Neural progenitor cell (in vitro differentiated cells): Measurements from ENCODE around the gene FAM149A. TPM values are rescaled to one million over a fixed set of nuclear protein-coding genes. Genes with fewer than 3 reads are reported as not detected.

ENCODE experiments used
- DNase-seq: peaks from one replicate; pipeline ENCODE4 v3.0.0-alpha.2; 2016; ENCODE audit warnings: low spot score
- H2AFZ ChIP-seq: fragments of 200-600 bp; sonication (generic); replicated peaks from 2 replicates; pipeline ENCODE4 v1.6.1; 2016; ENCODE audit warnings: antibody characterized with exemption
- H3F3A ChIP-seq: fragments of 200-600 bp; sonication (generic); 2 replicates; pipeline ENCODE4 v1.6.1; 2016; ENCODE audit warnings: antibody characterized with exemption, low read depth
- H3K27ac ChIP-seq: fragments of 200-600 bp; sonication (generic); 2 replicates; pipeline ENCODE4 v1.5.1; 2016; ENCODE audit warnings: mild to moderate bottlenecking
- H3K27me3 ChIP-seq: fragments of 200-600 bp; sonication (generic); 2 replicates; pipeline ENCODE4 v1.6.1; 2016; ENCODE audit warnings: mild to moderate bottlenecking, moderate library complexity
- H3K36me3 ChIP-seq: fragments of 200-600 bp; sonication (generic); 2 replicates; pipeline ENCODE4 v1.5.1; 2016
- H3K4me1 ChIP-seq: fragments of 200-600 bp; sonication (generic); 2 replicates; pipeline ENCODE4 v1.6.1; 2016; ENCODE audit warnings: mixed run types
- H3K4me2 ChIP-seq: fragments of 200-600 bp; sonication (generic); 2 replicates; pipeline ENCODE4 v1.6.1; 2016
- H3K4me3 ChIP-seq: fragments of 200-600 bp; sonication (generic); 2 replicates; pipeline ENCODE4 v1.5.1; 2016
- H3K79me2 ChIP-seq: fragments of 200-600 bp; sonication (generic); 2 replicates; pipeline ENCODE4 v1.6.1; 2016; ENCODE audit warnings: low read depth
- H3K9ac ChIP-seq: fragments of 200-600 bp; sonication (generic); 2 replicates; pipeline ENCODE4 v1.6.1; 2016
- H3K9me3 ChIP-seq: fragments of 200-600 bp; sonication (generic); 2 replicates; pipeline ENCODE4 v1.5.1; 2016; ENCODE audit warnings: low read depth
- H4K20me1 ChIP-seq: fragments of 200-600 bp; sonication (generic); 2 replicates; pipeline ENCODE4 v1.6.1; 2016; ENCODE audit warnings: low read depth
- H3K27ac Mint-ChIP-seq: 3 replicates; pipeline ENCODE4 v1.8.0; 2021; ENCODE audit warnings: mixed read lengths
- H3K27me3 Mint-ChIP-seq: 2 replicates; pipeline ENCODE4 v1.8.0; 2022; ENCODE audit warnings: low read depth, mild to moderate bottlenecking, inconsistent platforms, moderate library complexity, mixed read lengths; ENCODE audit not compliant: insufficient read depth
- H3K36me3 Mint-ChIP-seq: 3 replicates; pipeline ENCODE4 v1.8.0; 2021; ENCODE audit warnings: mixed read lengths
- H3K4me1 Mint-ChIP-seq: 3 replicates; pipeline ENCODE4 v1.8.0; 2021; ENCODE audit warnings: mixed read lengths
- H3K4me3 Mint-ChIP-seq: 3 replicates; pipeline ENCODE4 v1.8.0; 2021; ENCODE audit warnings: mild to moderate bottlenecking, moderate library complexity, mixed read lengths
- H3K9me3 Mint-ChIP-seq: 3 replicates; pipeline ENCODE4 v1.8.0; 2020; ENCODE audit warnings: mixed read lengths
- CTCF ChIP-seq: fragments of 200-600 bp; sonication (generic); IDR thresholded peaks from 2 replicates; pipeline ENCODE4 v1.5.1; 2017; ENCODE audit warnings: antibody characterized with exemption, mild to moderate bottlenecking
- EZH2 ChIP-seq: fragments of 200-600 bp; sonication (generic); IDR thresholded peaks from 2 replicates; pipeline ENCODE4 v1.6.1; 2017; ENCODE audit warnings: antibody characterized with exemption, mild to moderate bottlenecking, moderate library complexity
- EZH2phosphoT487 ChIP-seq: fragments of 200-600 bp; sonication (generic); IDR thresholded peaks from 2 replicates; pipeline ENCODE4 v1.6.1; 2017; ENCODE audit warnings: antibody characterized with exemption
- total RNA-seq: library from RNA; depleted of rRNA; stranded (reverse); fragments of >200 nt; gene quantifications from 2 replicates; pipeline ENCODE4 v1.2.3, GENCODE V29; 2015; ENCODE audit warnings: low replicate concordance

The FAM149A gene
- total RNA-seq, 1 donor from 2014 or later, result 4.6 TPM

DNA sequence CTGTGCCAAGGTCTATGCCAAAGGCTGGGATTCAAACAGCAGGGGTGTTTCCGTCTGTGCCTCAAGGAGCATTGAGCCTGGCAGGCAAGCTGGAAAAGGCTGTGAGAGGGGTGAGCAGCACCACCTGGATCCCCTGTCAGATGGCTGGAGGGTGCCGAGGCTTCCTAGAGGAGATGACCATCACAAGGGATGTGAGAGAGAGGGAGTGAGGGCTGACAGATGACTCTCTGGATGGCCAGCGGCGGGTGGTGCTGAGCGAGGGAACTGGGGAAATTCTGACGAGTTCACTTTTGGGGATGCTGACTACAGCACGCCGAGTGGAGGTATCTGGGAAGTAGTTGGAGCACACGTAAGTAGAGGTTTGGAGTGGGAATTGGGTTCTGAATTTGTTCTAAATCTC lies 64.2 kb downstream of the FAM149A start:
- no peaks in the 10 kb centered on the region for H3F3A ChIP-seq
- DNase-seq, result no peak
- peaks cover 27% of the 10 kb centered on the region for H3K4me1 Mint-ChIP-seq
- H3K9me3 ChIP-seq, result no peaks in the 10 kb centered on the region
- H3K27me3 Mint-ChIP-seq, result peaks cover 2% of the 10 kb centered on the region
- H3K4me3 ChIP-seq, result no peak overlapping the region
- no peaks in the 10 kb centered on the region for H3K36me3 Mint-ChIP-seq
- H2AFZ ChIP-seq, result no peak overlapping the region
- no peak overlapping the region for H3K4me3 Mint-ChIP-seq
- H3K27ac ChIP-seq, result no peak overlapping the region
- H3K36me3 ChIP-seq, result no peaks in the 10 kb centered on the region
- H4K20me1 ChIP-seq, result no peaks in the 10 kb centered on the region
- no peaks in the 10 kb centered on the region for H3K27me3 ChIP-seq
- no peak overlapping the region for H3K27ac Mint-ChIP-seq
- TF ChIP-seq EZH2 (no peak), CTCF (no peak), EZH2phosphoT487 (no peak)
- no peaks in the 10 kb centered on the region for H3K9me3 Mint-ChIP-seq
- H3K79me2 ChIP-seq, result no peaks in the 10 kb centered on the region
- H3K4me1 ChIP-seq, result peaks cover 6% of the 10 kb centered on the region
- no peak overlapping the region for H3K9ac ChIP-seq
- H3K4me2 ChIP-seq, result no peak overlapping the region

GRCh38 chr4:186169333-186169944 lies 64.9 kb downstream of the FAM149A start:
- Mint-ChIP-seq H3K27ac (no peak overlapping the region), H3K4me3 (no peak overlapping the region), H3K27me3 (peaks cover 2% of the 10 kb centered on the region), H3K4me1 (peaks cover 22% of the 10 kb centered on the region), H3K36me3 (no peaks in the 10 kb centered on the region), H3K9me3 (no peaks in the 10 kb centered on the region)
- no peaks in the 10 kb centered on the region for H3K79me2 ChIP-seq
- H4K20me1 ChIP-seq, result no peaks in the 10 kb centered on the region
- TF ChIP-seq EZH2 (no peak), CTCF (no peak), EZH2phosphoT487 (no peak)
- no peak overlapping the region for H3K4me3 ChIP-seq
- no peak overlapping the region for H3K4me2 ChIP-seq
- H3K27me3 ChIP-seq, result no peaks in the 10 kb centered on the region
- no peak overlapping the region for H2AFZ ChIP-seq
- DNase-seq, result no peak
- no peak overlapping the region for H3K9ac ChIP-seq
- H3K27ac ChIP-seq, result no peak overlapping the region
- H3K9me3 ChIP-seq, result no peaks in the 10 kb centered on the region
- no peaks in the 10 kb centered on the region for H3K36me3 ChIP-seq
- peaks cover under 1% of the 10 kb centered on the region for H3K4me1 ChIP-seq
- H3F3A ChIP-seq, result no peaks in the 10 kb centered on the region

DNA sequence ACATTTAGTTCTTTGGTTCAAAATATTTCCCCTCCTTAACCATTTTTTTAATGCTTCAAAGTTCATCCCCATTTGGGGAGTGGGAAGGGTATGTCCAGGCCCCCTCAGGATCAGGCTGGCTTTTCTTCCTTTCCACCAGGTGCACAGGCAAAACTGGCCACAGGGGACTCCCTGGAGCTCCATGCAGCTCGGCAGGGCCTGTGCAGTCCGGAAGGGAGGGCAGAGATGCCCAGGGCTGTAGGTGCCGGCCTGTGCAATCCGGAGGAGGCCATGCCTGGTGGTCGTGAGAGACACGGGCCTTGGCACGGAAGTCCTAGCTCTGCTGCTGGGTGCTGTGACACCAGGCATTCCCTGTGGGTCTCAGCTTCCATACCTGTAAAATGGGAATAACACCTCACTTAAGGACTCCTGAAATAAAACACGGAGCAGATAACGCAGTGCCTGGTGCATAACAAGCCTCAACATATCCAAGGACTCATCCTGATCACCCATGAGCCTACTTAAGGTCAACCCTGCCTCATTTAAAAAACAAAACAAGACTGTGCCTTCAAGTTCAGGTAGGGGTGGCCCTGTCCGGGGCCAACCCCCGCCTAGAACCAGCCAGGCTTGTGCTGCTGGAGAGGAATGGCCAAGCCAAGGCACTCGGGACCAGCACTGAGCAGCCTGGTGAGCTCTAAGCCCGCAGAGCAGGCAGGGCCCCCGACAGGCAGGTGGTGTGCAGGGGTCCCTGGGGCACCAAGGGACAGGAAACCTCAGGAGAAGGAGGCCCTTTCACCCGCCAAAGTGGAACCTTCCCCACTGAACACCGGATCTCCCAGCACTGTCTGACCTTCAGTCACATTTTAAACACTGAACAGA lies 65.7 kb downstream of the FAM149A start:
- no peak overlapping the region for H3K4me3 Mint-ChIP-seq
- DNase-seq, result no peak

More for the DNA sequence above, 65.7 kb downstream of the FAM149A start:
- H2AFZ ChIP-seq, result no peak overlapping the region
- no peak overlapping the region for H3K4me2 ChIP-seq
- H3K27ac ChIP-seq, result no peak overlapping the region
- no peak overlapping the region for H3K4me3 ChIP-seq
- Mint-ChIP-seq H3K36me3 (no peaks in the 10 kb centered on the region), H3K27ac (no peak overlapping the region), H3K4me1 (peaks cover 15% of the 10 kb centered on the region), H3K9me3 (no peaks in the 10 kb centered on the region), H3K27me3 (peaks cover 2% of the 10 kb centered on the region)
- H3K9me3 ChIP-seq, result no peaks in the 10 kb centered on the region
- H3K4me1 ChIP-seq, result no peaks in the 10 kb centered on the region
- H3K36me3 ChIP-seq, result no peaks in the 10 kb centered on the region
- no peaks in the 10 kb centered on the region for H3K79me2 ChIP-seq
- H3K27me3 ChIP-seq, result no peaks in the 10 kb centered on the region
- no peaks in the 10 kb centered on the region for H4K20me1 ChIP-seq
- no peaks in the 10 kb centered on the region for H3F3A ChIP-seq
- H3K9ac ChIP-seq, result no peak overlapping the region
- no peak for TF ChIP-seq EZH2phosphoT487
- TF ChIP-seq CTCF, result peak; percentile 28
